ENCODE data around the gene CDC6. TPM values are rescaled to one million over a fixed set of nuclear protein-coding genes. Genes with fewer than 3 reads are reported as not detected.
A peak's percentile ranks its signal among the peaks of the same experiment; 100 is the strongest.

Gene CDC6
- total and polyA plus RNA-seq, 2 donors (not counting 1 experiment from before 2014, with no cell fraction given): 0.69 to 2.2 TPM

DNA sequence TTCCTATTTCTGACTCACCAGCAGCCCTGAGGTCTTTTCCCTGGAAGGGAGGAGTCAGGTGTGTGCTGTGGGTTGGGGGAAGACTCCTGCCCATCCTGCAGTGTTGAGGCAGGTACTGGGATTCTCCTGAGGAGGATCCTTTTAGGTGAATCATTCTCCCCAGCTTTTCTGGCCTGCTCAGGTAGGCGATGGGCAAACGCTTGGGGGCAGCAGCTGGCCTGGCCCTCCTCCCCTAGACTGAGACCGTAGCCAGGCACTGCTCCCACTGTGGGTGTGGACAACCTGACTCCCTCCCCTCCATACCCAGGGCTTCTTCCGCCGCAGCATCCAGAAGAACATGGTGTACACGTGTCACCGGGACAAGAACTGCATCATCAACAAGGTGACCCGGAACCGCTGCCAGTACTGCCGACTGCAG is 61.8 kb downstream of the CDC6 start:
- Mint-ChIP-seq H3K27me3 (no peaks in the 10 kb centered on the region), H3K4me3 (no peak overlapping the region), H3K9me3 (ENCODE audit: insufficient read depth) (no peaks in the 10 kb centered on the region), H3K4me1 (peaks cover 76% of the 10 kb centered on the region), H3K27ac (peak overlapping the region; percentile 62)
- no peak overlapping the region for H3K27ac ChIP-seq (ENCODE audit: low read length in 2 of 2)
- intact Hi-C loops (cut with micrococcal nuclease): no loop called here
- no peaks in the 10 kb centered on the region for H3K27me3 ChIP-seq (replicated peaks in 1 of 4; ENCODE audit: control extremely low read depth in 1 of 4, control insufficient read depth in 3 of 4, insufficient read depth in 4 of 4, low read length in 3 of 4)
- H3K4me2 ChIP-seq (replicated peaks; ENCODE audit: low read depth, low read length, poor library complexity, severe bottlenecking): no peak overlapping the region
- no peak for TF ChIP-seq CTCF (IDR thresholded peaks at IDR 0.05)
- no peak for TF ChIP-seq EZH2 (IDR thresholded peaks at IDR 0.05; ENCODE audit: borderline replicate concordance, insufficient read depth, low read depth, low read length, poor library complexity, severe bottlenecking)
- H3K36me3 ChIP-seq (replicated peaks in 1 of 2; ENCODE audit: control extremely low read depth in 1 of 2, control insufficient read depth in 1 of 2, extremely low read depth in 1 of 2, insufficient read depth in 2 of 2, low read length in 1 of 2): peaks cover 0 to 35% of the 10 kb centered on the region in 2 experiments
- peak; percentile 20 for DNase-seq
- peaks cover 47% of the 10 kb centered on the region for H4K20me1 ChIP-seq (ENCODE audit: control insufficient read depth, insufficient read depth, low read length, poor library complexity, severe bottlenecking)
- H3K9ac ChIP-seq (ENCODE audit: low read length): no peak overlapping the region
- H3K4me3 ChIP-seq (ENCODE audit: control extremely low read depth in 1 of 5, extremely low read depth in 1 of 5, insufficient read depth in 1 of 5, low read depth in 2 of 5, low read length in 4 of 5): no peak overlapping the region
- no peak overlapping the region for H2AFZ ChIP-seq (ENCODE audit: insufficient read depth, low read depth, low read length, poor library complexity, severe bottlenecking)
- H3K79me2 ChIP-seq (ENCODE audit: control insufficient read depth, insufficient read depth, low read length): peaks cover 24% of the 10 kb centered on the region
- H3K9me3 ChIP-seq (ENCODE audit: control extremely low read depth in 1 of 3, control insufficient read depth in 2 of 3, insufficient read depth in 1 of 3, low read length in 2 of 3): no peaks in the 10 kb centered on the region
- CTCF ChIA-PET: interaction anchor here (1.1 to 3.3 kb wide), 4 partner anchors 8 to 51 kb away, joined by 3 to 15 read pairs (median 4); no protein-coding TSS in a partner anchor
- peaks cover 55 to 65% of the 10 kb centered on the region in 2 donors for H3K4me1 ChIP-seq (ENCODE audit: control insufficient read depth in 2 of 2, insufficient read depth in 2 of 2, low read length in 2 of 2)
- ATAC-seq (ENCODE audit: low read depth): no peak
- POLR2A ChIA-PET: interaction anchor here (1.3 kb wide), 1 partner anchor 45 kb away, joined by 3 read pairs; no protein-coding TSS in a partner anchor
- 98% methylated on average over 10 of the region's 10 CpGs for WGBS (ENCODE audit: insufficient coverage)

- Histone ChIP-seq H4K20me1 (ENCODE audit: control insufficient read depth, insufficient read depth, low read length, poor library complexity, severe bottlenecking) (peaks cover 42% of the 10 kb centered on the region), H3K79me2 (ENCODE audit: control insufficient read depth, insufficient read depth, low read length) (peaks cover 17% of the 10 kb centered on the region), H3K4me3 (ENCODE audit: control extremely low read depth in 1 of 5, extremely low read depth in 1 of 5, insufficient read depth in 1 of 5, low read depth in 2 of 5, low read length in 4 of 5) (no peak overlapping the region), H3K27me3 (replicated peaks in 1 of 4; ENCODE audit: control extremely low read depth in 1 of 4, control insufficient read depth in 3 of 4, insufficient read depth in 4 of 4, low read length in 3 of 4) (no peaks in the 10 kb centered on the region), H2AFZ (ENCODE audit: insufficient read depth, low read depth, low read length, poor library complexity, severe bottlenecking) (no peak overlapping the region), H3K4me2 (replicated peaks; ENCODE audit: low read depth, low read length, poor library complexity, severe bottlenecking) (no peak overlapping the region), H3K4me1 (ENCODE audit: control insufficient read depth in 2 of 2, insufficient read depth in 2 of 2, low read length in 2 of 2) (peaks cover 49 to 65% of the 10 kb centered on the region in 2 donors), H3K27ac (ENCODE audit: low read length in 2 of 2) (no peak overlapping the region), H3K36me3 (replicated peaks in 1 of 2; ENCODE audit: control extremely low read depth in 1 of 2, control insufficient read depth in 1 of 2, extremely low read depth in 1 of 2, insufficient read depth in 2 of 2, low read length in 1 of 2) (peaks cover 0 to 36% of the 10 kb centered on the region in 2 experiments), H3K9ac (ENCODE audit: low read length) (no peak overlapping the region), H3K9me3 (ENCODE audit: control extremely low read depth in 1 of 3, control insufficient read depth in 2 of 3, insufficient read depth in 1 of 3, low read length in 2 of 3) (no peaks in the 10 kb centered on the region)
- POLR2A ChIA-PET: no interaction called here
- peak; percentile 41 for DNase-seq
- intact Hi-C loops (cut with micrococcal nuclease): no loop called here
- 92% methylated on average over 19 of the region's 19 CpGs for WGBS (ENCODE audit: insufficient coverage)
- peak overlapping the region; percentile 42 for H3K27ac Mint-ChIP-seq
- CTCF ChIA-PET: interaction anchor here (1.1 to 15.9 kb wide), 4 partner anchors 9 to 52 kb away, joined by 3 to 871 read pairs (median 9); partner anchors contain the start of genes CDC6 and RARA
- TF ChIP-seq CTCF (IDR thresholded peaks at IDR 0.05) (no peak), EZH2 (IDR thresholded peaks at IDR 0.05; ENCODE audit: borderline replicate concordance, insufficient read depth, low read depth, low read length, poor library complexity, severe bottlenecking) (no peak)
- peaks cover 75% of the 10 kb centered on the region for H3K4me1 Mint-ChIP-seq
- no peak overlapping the region for H3K4me3 Mint-ChIP-seq
- no peaks in the 10 kb centered on the region for H3K27me3 Mint-ChIP-seq
- no peaks in the 10 kb centered on the region for H3K9me3 Mint-ChIP-seq (ENCODE audit: insufficient read depth)
- ATAC-seq (ENCODE audit: low read depth): no peak
These were observed 62.4 kb downstream of the CDC6 start for GRCh38 chr17:40349895-40350688.

Data from B cell (primary cell).